Mesothelial cell of epicardium (in vitro differentiated cells): ENCODE data around the gene USP21. TPM values are rescaled to one million over a fixed set of nuclear protein-coding genes. Genes with fewer than 3 reads are reported as not detected.

ENCODE experiments used
- DNase-seq, 2 experiments: peaks; one replicate each; pipeline ENCODE4 v3.0.0; 2021; ENCODE audit warnings: low spot score in 2 of 2; ENCODE audit not compliant: unreplicated experiment in 2 of 2
- H3K27ac Mint-ChIP-seq: 2 replicates; pipeline ENCODE4 v1.8.0; 2021; ENCODE audit warnings: mixed read lengths
- H3K27me3 Mint-ChIP-seq: 2 replicates; pipeline ENCODE4 v1.8.0; 2021; ENCODE audit warnings: low read depth, mixed read lengths
- H3K36me3 Mint-ChIP-seq: 2 replicates; pipeline ENCODE4 v1.8.0; 2021; ENCODE audit warnings: mixed read lengths
- H3K4me1 Mint-ChIP-seq: 2 replicates; pipeline ENCODE4 v1.8.0; 2021; ENCODE audit warnings: mixed read lengths
- H3K4me3 Mint-ChIP-seq: 2 replicates; pipeline ENCODE4 v1.8.0; 2021; ENCODE audit warnings: mild to moderate bottlenecking, moderate library complexity, mixed read lengths
- H3K9me3 Mint-ChIP-seq: 2 replicates; pipeline ENCODE4 v1.8.0; 2021; ENCODE audit warnings: mixed read lengths
- CTCF ChIP-seq: fragments of 200-600 bp; sonication (generic); IDR thresholded peaks from one replicate; pipeline ENCODE4 v1.5.0; 2021; ENCODE audit warnings: antibody characterized with exemption; ENCODE audit not compliant: unreplicated experiment
- total RNA-seq: library from RNA; stranded (reverse); gene quantifications from 3 replicates; pipeline ENCODE4 v1.2.1, GENCODE V29; 2021

Gene USP21
- total RNA-seq, 1 donor from 2014 or later, result 42.6 TPM

- Mint-ChIP-seq H3K9me3 (no peaks in the 10 kb centered on the region), H3K27me3 (no peaks in the 10 kb centered on the region), H3K27ac (no peak overlapping the region), H3K4me1 (peaks cover 15% of the 10 kb centered on the region), H3K4me3 (no peak overlapping the region), H3K36me3 (peaks cover 23% of the 10 kb centered on the region)
- no peak for DNase-seq
- no peak for TF ChIP-seq CTCF
Observed at GRCh38 chr1:161168906-161169305, 9.6 kb downstream of the USP21 start.

- no peak overlapping the region for H3K27ac Mint-ChIP-seq
- TF ChIP-seq CTCF, result no peak
- no peak overlapping the region for H3K4me3 Mint-ChIP-seq
Observed at GRCh38 chr1:161171191-161171590, 11.9 kb downstream of the USP21 start.

GRCh38 chr1:161171696-161172095 is 12.4 kb downstream of the USP21 start:
- TF ChIP-seq CTCF, result no peak
- Mint-ChIP-seq H3K4me1 (peaks cover 28% of the 10 kb centered on the region), H3K36me3 (peaks cover 28% of the 10 kb centered on the region), H3K4me3 (no peak overlapping the region), H3K27ac (no peak overlapping the region), H3K9me3 (no peaks in the 10 kb centered on the region), H3K27me3 (no peaks in the 10 kb centered on the region)
- no peak for DNase-seq

More at GRCh38 chr1:161171191-161171590, 11.9 kb downstream of the USP21 start:
- Mint-ChIP-seq H3K27me3 (no peaks in the 10 kb centered on the region), H3K4me1 (peaks cover 22% of the 10 kb centered on the region), H3K9me3 (no peaks in the 10 kb centered on the region), H3K36me3 (peaks cover 28% of the 10 kb centered on the region)
- DNase-seq, result no peak

GRCh38 chr1:161172349-161172748 is 13.0 kb downstream of the USP21 start:
- Mint-ChIP-seq H3K36me3 (peaks cover 28% of the 10 kb centered on the region), H3K27ac (no peak overlapping the region), H3K9me3 (no peaks in the 10 kb centered on the region), H3K4me3 (no peak overlapping the region), H3K4me1 (peaks cover 23% of the 10 kb centered on the region), H3K27me3 (no peaks in the 10 kb centered on the region)
- TF ChIP-seq CTCF, result no peak
- no peak for DNase-seq

GRCh38 chr1:161172776-161173376 is 13.6 kb downstream of the USP21 start:
- peaks cover 24% of the 10 kb centered on the region for H3K4me1 Mint-ChIP-seq
- peaks cover 28% of the 10 kb centered on the region for H3K36me3 Mint-ChIP-seq
- DNase-seq, result no peak
- no peak overlapping the region for H3K4me3 Mint-ChIP-seq
- H3K27ac Mint-ChIP-seq, result no peak overlapping the region
- no peak for TF ChIP-seq CTCF
- H3K9me3 Mint-ChIP-seq, result no peaks in the 10 kb centered on the region
- no peaks in the 10 kb centered on the region for H3K27me3 Mint-ChIP-seq

- Mint-ChIP-seq H3K27ac (no peak overlapping the region), H3K4me1 (peaks cover 23% of the 10 kb centered on the region), H3K27me3 (no peaks in the 10 kb centered on the region), H3K36me3 (peaks cover 28% of the 10 kb centered on the region), H3K9me3 (no peaks in the 10 kb centered on the region), H3K4me3 (no peak overlapping the region)
- no peak for DNase-seq
- no peak for TF ChIP-seq CTCF
Observed at GRCh38 chr1:161173711-161174110, 14.4 kb downstream of the USP21 start.
